Mammary epithelial cell (primary cell): ENCODE results near the gene STOX2.

Source experiments
- EZH2 ChIP-seq: IDR thresholded peaks from 2 replicates; pipeline ENCODE4 v1.6.1; 2012; ENCODE audit warnings: low read length, inconsistent platforms, borderline replicate concordance
- TF ChIP-seq, protein P1 (sequence below), 2 donors: IDR thresholded peaks in 1 of 2; conservative IDR thresholded peaks in 1 of 2; 2 replicates each; pipeline ENCODE4 v1.5.1; 2011 to 2012; ENCODE audit warnings: inconsistent platforms in 2 of 2, low read length in 2 of 2, mild to moderate bottlenecking in 2 of 2, control low read depth in 1 of 2, low read depth in 1 of 2; ENCODE audit not compliant: insufficient read depth in 1 of 2; ENCODE audit errors: extremely low read depth in 1 of 2

DNA sequence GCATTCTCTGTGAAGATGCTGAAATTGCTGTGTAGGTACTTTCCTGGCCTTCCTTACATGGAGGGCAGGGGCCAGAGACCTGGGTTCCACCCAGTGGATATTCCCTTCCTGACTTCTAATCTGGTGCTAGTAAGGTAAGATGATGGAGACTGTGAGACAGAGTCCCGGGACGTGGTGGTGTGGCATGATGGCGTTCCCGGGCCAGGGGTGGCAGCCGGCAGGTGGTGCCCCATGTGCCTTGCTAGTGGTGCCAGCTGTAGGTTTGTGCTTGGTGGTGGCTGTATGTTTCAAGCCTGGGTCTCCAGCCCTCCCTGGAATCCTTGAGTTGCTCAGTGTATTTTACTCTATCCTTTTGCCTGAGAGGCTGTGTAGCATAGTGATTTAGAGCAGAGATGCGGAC, 10.9 kb downstream of the STOX2 start:
- TF ChIP-seq, protein P1, sequence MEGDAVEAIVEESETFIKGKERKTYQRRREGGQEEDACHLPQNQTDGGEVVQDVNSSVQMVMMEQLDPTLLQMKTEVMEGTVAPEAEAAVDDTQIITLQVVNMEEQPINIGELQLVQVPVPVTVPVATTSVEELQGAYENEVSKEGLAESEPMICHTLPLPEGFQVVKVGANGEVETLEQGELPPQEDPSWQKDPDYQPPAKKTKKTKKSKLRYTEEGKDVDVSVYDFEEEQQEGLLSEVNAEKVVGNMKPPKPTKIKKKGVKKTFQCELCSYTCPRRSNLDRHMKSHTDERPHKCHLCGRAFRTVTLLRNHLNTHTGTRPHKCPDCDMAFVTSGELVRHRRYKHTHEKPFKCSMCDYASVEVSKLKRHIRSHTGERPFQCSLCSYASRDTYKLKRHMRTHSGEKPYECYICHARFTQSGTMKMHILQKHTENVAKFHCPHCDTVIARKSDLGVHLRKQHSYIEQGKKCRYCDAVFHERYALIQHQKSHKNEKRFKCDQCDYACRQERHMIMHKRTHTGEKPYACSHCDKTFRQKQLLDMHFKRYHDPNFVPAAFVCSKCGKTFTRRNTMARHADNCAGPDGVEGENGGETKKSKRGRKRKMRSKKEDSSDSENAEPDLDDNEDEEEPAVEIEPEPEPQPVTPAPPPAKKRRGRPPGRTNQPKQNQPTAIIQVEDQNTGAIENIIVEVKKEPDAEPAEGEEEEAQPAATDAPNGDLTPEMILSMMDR (conservative IDR thresholded peaks at IDR 0.05 in 1 of 2, IDR thresholded peaks at IDR 0.05 in 1 of 2; ENCODE audit: extremely low read depth in 1 of 2, insufficient read depth in 1 of 2, low read depth in 1 of 2, low read length in 2 of 2) = no peak
- no peak for TF ChIP-seq EZH2
